GM11168 (cell line): ENCODE measurements around the gene OXSM.

Experiments
- in situ Hi-C: fragments of 300-500 bp; cut with MboI; formaldehyde crosslinking; loops from one replicate; pipeline ENCODE4 v1.12.0; 2022; ENCODE audit warnings: low sequenced_read_pairs; ENCODE audit not compliant: unreplicated experiment

Gene OXSM

DNA sequence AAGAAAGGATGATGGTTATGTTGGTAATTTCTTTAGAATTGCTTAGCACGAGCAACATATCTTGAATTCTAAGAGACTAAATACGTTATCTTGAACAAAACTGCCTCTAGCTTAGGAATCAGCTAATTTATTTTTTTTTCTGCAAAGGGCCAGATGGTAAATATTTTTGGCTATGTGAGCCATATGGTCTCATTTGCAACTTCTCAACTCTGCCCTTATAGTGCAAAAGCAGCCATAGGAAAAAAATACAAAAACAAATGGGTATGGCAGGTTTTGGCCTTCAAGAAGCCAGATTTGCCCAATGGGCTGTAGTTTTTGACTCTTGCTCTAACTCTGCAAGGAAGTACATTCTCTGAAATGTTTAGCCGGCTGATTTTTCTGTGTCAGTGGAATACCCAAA is 11.9 kb downstream of the OXSM start:
- in situ Hi-C loops = no loop called here

GRCh38 chr3:25803833-25804232 is 13.9 kb downstream of the OXSM start:
- in situ Hi-C loops = no loop called here

DNA sequence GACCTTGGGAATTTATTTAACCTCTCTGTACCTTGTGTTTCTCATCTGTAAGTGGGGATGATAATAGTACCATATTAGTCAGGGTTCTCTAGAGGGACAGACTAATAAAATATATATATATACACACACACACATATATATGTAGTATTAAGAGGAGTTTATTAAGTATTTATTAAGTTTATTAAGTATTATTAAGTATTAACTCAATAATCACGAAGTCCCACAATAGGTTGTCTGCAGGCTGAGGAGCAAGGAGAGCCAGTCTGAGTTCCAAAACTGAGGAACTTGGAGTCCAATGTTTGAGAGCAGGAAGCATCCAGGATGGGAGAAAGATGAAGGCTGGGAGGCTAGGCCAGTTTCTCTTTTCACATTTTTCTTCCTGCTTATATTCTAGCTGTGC is 14.8 kb downstream of the OXSM start:
- in situ Hi-C loops = no loop called here

- in situ Hi-C loops = no loop called here
Observed at GRCh38 chr3:25812644-25813043, 22.8 kb downstream of the OXSM start.

DNA sequence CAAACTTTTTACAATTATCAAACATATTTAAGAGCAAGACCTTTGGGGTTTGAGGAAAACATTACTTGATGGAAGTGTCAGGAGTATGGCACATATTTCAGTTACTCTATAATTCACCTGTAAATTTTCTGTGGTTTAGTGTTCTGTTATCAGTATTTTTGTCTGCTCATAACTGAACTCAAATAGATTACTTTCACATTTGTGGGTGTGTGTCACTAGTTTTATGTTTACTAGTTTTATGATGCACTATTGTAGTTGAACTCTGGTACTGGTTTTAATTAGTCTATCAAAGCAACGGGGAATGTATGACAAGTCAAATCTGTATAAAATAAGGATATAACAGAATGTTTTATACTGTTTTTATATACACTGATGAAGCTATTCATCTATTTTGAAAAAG is 27.2 kb downstream of the OXSM start:
- in situ Hi-C loops = no loop called here

GRCh38 chr3:25817638-25818037 is 27.7 kb downstream of the OXSM start:
- in situ Hi-C loops = no loop called here

- in situ Hi-C loops = no loop called here
Observed at GRCh38 chr3:25818335-25818734, 28.4 kb downstream of the OXSM start.

GRCh38 chr3:25820366-25820765 is 30.5 kb downstream of the OXSM start:
- in situ Hi-C loops = no loop called here

GRCh38 chr3:25820816-25821486 is 31.1 kb downstream of the OXSM start:
- in situ Hi-C loops = no loop called here

GRCh38 chr3:25821746-25822573 is 32.1 kb downstream of the OXSM start:
- in situ Hi-C loops = no loop called here

- in situ Hi-C loops = no loop called here
Observed at GRCh38 chr3:25823314-25823713, 33.4 kb downstream of the OXSM start.

- in situ Hi-C loops = no loop called here
Observed at GRCh38 chr3:25826510-25826909, 36.6 kb downstream of the OXSM start.

DNA sequence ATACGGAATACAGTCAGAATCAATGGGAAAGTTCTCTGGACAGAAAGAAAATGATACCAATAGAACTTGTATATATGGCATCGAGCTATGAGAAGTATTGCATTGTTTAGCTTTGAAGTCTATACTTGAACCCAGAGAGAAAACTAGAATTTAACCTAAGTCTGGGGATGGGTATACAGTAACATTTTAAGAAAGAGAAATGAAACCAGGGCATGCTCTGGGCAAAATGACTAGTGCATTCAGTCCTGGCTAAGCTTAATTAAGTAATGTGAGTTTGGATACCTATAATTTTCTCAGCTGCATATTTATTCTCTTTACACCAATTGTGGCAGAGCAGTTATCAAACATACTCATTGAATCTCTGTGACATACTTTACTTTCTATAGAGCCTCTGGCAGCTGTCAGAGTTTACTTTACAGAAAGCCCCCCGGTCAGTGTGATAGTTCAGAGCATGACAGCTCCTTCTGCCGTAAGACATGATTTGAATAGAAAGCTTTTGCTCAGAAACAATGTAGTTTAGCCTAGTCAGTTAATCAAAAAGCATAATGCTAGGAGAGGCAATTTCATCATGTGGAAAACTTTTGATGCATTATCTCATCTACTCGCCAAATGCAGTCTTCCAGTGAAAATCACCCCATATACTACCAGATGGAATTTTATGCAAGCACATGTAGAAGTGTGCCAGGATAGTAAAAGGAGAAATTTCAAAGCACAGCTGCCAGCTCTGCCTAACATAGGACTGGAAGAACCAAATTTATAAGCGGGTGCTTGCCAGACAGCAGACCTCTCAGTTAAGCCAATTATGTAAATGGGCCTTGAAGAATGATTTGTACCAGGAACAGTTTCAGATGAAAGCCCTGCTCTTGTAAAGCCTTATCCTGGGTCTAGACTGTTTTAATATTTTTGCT is 40.7 kb downstream of the OXSM start:
- in situ Hi-C loops = no loop called here

GRCh38 chr3:25831578-25831977 is 41.7 kb downstream of the OXSM start:
- in situ Hi-C loops = no loop called here

GRCh38 chr3:25834346-25834745 is 44.5 kb downstream of the OXSM start:
- in situ Hi-C loops = no loop called here

DNA sequence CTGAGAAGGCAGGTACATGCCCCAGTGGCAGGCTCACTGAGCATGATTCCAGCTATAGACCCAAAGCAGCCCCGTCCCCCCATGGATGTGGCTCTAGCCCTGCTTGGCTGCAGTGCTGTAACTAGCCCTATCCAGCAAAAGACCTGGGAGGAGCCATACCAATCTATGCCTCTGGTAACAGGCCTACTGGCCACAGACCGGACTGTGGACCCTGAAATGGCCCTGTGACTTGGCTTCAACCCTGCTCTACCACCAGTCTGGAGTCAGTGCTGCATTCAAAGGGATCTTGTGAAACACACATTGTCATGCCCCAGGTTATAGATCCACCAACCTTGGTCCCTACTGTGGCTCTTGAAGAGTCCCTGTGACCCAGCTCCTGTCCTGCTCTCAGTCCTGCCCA is 46.7 kb downstream of the OXSM start:
- in situ Hi-C loops = no loop called here

DNA sequence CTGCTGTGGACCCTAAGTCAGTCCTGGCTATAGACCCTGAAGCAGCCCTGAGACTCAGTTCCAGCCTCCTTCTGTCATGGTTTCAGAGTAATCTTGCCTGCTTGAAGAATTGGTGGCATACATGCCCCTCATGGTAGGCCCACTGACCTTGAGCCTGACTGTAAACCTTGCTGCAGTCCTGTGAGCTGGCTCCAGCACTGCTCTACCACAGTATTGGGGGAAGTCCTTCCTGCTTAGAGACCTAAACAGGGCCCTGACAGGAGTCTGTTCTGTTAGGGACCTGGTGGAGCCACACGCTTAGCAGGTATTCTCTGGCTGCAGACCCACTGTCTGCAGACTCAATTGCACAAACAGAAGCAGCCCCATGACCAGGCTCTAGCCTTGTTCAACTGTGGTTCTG is 47.1 kb downstream of the OXSM start:
- in situ Hi-C loops = no loop called here

DNA sequence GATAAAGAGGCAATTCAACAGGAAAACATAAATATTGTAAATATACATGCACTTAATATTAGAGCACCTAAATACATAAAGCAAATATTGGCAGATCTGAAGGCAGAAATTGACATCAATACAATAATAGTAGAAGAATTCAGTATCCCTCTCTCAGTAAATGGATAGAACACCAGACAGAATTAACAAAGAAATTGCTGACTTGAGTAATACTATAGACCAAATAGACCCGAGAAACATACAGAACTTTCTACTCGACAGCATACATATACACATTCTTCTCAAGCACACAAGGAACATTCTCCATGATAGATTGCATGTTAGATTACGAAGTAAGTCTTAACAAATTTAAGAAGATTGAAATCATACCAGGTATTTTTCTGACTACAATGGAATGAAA is 50.2 kb downstream of the OXSM start:
- in situ Hi-C loops = loop anchor here (5.0 kb wide), 1 partner anchor 188 kb away; no protein-coding TSS in a partner anchor

DNA sequence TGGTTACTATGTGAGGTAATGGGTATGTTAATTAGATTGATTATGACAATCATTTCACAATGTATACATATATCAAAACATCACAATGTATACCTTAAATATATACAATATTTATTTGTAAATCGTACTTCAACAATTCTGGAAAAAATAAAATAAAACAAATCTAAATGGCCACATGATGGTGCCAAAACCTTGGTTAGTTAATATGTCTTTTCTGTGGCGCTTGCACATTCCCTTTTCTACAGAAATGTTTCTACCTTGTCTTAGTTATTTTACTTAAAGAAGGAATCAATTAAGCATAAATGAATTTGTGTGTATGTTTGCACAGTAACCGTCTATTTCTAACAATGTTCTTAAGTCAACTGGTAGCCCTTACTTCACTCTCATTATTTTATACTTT is 53.4 kb downstream of the OXSM start:
- in situ Hi-C loops = loop anchor here (5.0 kb wide), 1 partner anchor 191 kb away; no protein-coding TSS in a partner anchor
